Breast epithelium (tissue), 3 donors: ENCODE results near the gene RB1.

Source experiments
- POLR2A ChIP-seq: fragments of 450-650 bp; IDR thresholded peaks from one replicate; pipeline ENCODE4 v1.6.1; 2016; ENCODE audit warnings: antibody characterized with exemption, mild to moderate bottlenecking, moderate library complexity
- TF ChIP-seq, protein P1 (sequence below), 3 donors: fragments of 450-650 bp; IDR thresholded peaks; one replicate each; pipeline ENCODE4 v1.5.1; 2016 to 2017; ENCODE audit warnings: antibody characterized with exemption in 3 of 3, mild to moderate bottlenecking in 3 of 3, moderate library complexity in 3 of 3

DNA sequence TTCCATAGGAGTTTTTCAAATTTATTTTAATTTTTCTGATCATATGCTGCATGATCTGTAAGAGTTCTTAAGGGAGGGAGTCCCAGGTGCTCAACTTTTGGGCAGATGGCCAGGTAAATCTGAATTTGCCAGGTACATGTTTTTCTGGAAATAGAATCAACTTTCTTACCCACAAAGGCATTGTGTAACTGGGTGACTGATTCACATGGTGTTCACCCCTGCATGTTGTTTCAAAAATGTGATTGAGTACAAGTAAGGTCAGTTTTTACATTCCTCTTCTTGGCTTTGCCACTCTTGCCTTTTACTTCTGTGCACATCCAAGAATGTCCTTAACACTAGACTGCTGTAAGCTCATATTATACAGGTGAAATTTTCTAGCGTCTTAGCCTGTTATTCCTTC is 30.4 kb downstream of the RB1 start:
- TF ChIP-seq, protein P1, sequence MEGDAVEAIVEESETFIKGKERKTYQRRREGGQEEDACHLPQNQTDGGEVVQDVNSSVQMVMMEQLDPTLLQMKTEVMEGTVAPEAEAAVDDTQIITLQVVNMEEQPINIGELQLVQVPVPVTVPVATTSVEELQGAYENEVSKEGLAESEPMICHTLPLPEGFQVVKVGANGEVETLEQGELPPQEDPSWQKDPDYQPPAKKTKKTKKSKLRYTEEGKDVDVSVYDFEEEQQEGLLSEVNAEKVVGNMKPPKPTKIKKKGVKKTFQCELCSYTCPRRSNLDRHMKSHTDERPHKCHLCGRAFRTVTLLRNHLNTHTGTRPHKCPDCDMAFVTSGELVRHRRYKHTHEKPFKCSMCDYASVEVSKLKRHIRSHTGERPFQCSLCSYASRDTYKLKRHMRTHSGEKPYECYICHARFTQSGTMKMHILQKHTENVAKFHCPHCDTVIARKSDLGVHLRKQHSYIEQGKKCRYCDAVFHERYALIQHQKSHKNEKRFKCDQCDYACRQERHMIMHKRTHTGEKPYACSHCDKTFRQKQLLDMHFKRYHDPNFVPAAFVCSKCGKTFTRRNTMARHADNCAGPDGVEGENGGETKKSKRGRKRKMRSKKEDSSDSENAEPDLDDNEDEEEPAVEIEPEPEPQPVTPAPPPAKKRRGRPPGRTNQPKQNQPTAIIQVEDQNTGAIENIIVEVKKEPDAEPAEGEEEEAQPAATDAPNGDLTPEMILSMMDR (IDR thresholded peaks at IDR 0.05), result no peak
- TF ChIP-seq POLR2A, result no peak
